Measurements from ENCODE around the gene CD226.
"Not testable (repeated sequence)": the region's sequence is repeated elsewhere in the genome, so short reads cannot be mapped to it uniquely, and the experiment has no call there.

CD226 gene

GRCh38 chr18:69841117-69841516 lies 106.6 kb downstream of the CD226 start:
- TF ChIP-seq CTCF (IDR thresholded peaks at IDR 0.05; ENCODE audit: insufficient read depth, low read depth, low read length, missing control alignments) = no peak
- no peak for DNase-seq (ENCODE audit: low read depth)
- H3K4me3 ChIP-seq (ENCODE audit: low read depth, low read length) = no peak overlapping the region

GRCh38 chr18:69840445-69840844 lies 107.2 kb downstream of the CD226 start:
- DNase-seq (ENCODE audit: low read depth) = no peak
- H3K4me3 ChIP-seq (ENCODE audit: low read depth, low read length) = no peak overlapping the region
- TF ChIP-seq CTCF (IDR thresholded peaks at IDR 0.05; ENCODE audit: insufficient read depth, low read depth, low read length, missing control alignments) = no peak

- H3K4me3 ChIP-seq (ENCODE audit: low read depth, low read length) = no peak overlapping the region
- TF ChIP-seq CTCF (IDR thresholded peaks at IDR 0.05; ENCODE audit: insufficient read depth, low read depth, low read length, missing control alignments) = no peak
- no peak for DNase-seq (ENCODE audit: low read depth)
Observed at GRCh38 chr18:69840001-69840400, 107.7 kb downstream of the CD226 start.

DNA sequence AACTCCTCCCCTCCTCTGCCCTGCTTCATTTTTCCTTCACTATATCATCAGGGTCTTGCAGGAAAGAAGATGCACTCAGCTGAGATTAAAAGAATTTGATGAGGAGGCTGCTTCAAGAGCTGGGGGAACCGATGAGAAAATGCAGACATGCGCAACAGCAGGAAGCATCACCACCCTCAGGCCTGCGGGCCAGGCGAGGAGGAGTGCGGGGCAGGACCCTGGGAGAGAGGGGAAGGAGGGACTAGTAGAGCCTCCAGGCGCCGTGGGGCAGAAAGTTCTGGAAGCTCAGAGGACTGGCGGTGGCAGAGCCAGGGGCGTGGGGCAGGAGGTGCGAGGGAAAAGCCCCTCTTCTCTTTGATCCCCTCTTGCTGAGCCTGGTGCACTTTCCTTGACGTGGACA lies 108.2 kb downstream of the CD226 start:
- TF ChIP-seq CTCF (IDR thresholded peaks at IDR 0.05; ENCODE audit: insufficient read depth, low read depth, low read length, missing control alignments) = no peak
- no peak overlapping the region for H3K4me3 ChIP-seq (ENCODE audit: low read depth, low read length)

GRCh38 chr18:69838620-69839411 lies 108.9 kb downstream of the CD226 start:
- H3K4me3 ChIP-seq (ENCODE audit: low read depth, low read length) = no peak overlapping the region
- DNase-seq (ENCODE audit: low read depth) = peak; percentile 16
- no peak for TF ChIP-seq CTCF (IDR thresholded peaks at IDR 0.05; ENCODE audit: insufficient read depth, low read depth, low read length, missing control alignments)

More for the DNA sequence above, 108.2 kb downstream of the CD226 start:
- DNase-seq (ENCODE audit: low read depth) = no peak

GRCh38 chr18:69838003-69838402 lies 109.7 kb downstream of the CD226 start:
- no peak for TF ChIP-seq CTCF (IDR thresholded peaks at IDR 0.05; ENCODE audit: insufficient read depth, low read depth, low read length, missing control alignments)
- H3K4me3 ChIP-seq (ENCODE audit: low read depth, low read length) = no peak overlapping the region
- no peak for DNase-seq (ENCODE audit: low read depth)

DNA sequence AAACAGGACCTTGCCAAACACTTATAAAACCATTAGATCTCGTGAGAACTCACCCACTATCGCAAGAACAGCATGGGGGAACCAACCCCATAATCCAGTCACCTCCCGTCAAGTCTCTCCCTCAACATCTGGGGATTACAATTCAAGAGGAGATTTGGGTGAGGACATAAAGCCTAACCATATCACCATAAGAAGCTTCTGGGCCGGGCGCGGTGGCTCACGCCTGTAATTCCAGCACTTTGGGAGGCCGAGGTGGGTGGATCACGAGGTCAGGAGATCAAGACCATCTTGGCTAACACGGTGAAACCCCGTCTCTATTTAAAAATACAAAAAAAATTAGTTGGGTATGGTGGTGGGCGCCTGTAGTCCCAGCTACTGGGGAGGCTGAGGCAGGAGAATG lies 112.7 kb downstream of the CD226 start:
- not testable (repeated sequence) for H3K4me3 ChIP-seq (ENCODE audit: low read depth, low read length); DNase-seq (ENCODE audit: low read depth)
